DOHH2 (cell line): ENCODE results near the gene RAB31.

ENCODE experiments used
- H3F3A ChIP-seq: fragments of 200-600 bp; sonication (generic), shearing (Covaris generic); 2 replicates; pipeline ENCODE4 v1.6.0; 2016; ENCODE audit warnings: antibody characterized with exemption, mild to moderate bottlenecking; ENCODE audit not compliant: control insufficient read depth, insufficient read depth
- H3K27ac ChIP-seq: fragments of 200-600 bp; sonication (generic); 2 replicates; pipeline ENCODE4 v1.5.1; 2014; ENCODE audit warnings: low read depth, mild to moderate bottlenecking, low read length, moderate library complexity
- H3K27me3 ChIP-seq: fragments of 200-600 bp; sonication (generic); 2 replicates; pipeline ENCODE4 v1.6.1; 2014; ENCODE audit warnings: mild to moderate bottlenecking, low read length, mixed read lengths; ENCODE audit not compliant: control insufficient read depth
- H3K36me3 ChIP-seq: fragments of 200-600 bp; sonication (generic); 2 replicates; pipeline ENCODE4 v1.6.1; 2014; ENCODE audit warnings: mild to moderate bottlenecking, low read length, moderate library complexity, mixed read lengths; ENCODE audit not compliant: control insufficient read depth
- H3K4me1 ChIP-seq: fragments of 200-600 bp; sonication (generic); 2 replicates; pipeline ENCODE4 v1.6.1; 2014; ENCODE audit warnings: mild to moderate bottlenecking, low read length, mixed read lengths; ENCODE audit not compliant: control insufficient read depth
- H3K4me2 ChIP-seq: fragments of 200-600 bp; sonication (generic); 2 replicates; pipeline ENCODE4 v1.6.0; 2014; ENCODE audit warnings: mild to moderate bottlenecking, low read length, moderate library complexity
- H3K4me3 ChIP-seq: fragments of 200-600 bp; sonication (generic); 2 replicates; pipeline ENCODE4 v1.5.1; 2014; ENCODE audit warnings: mild to moderate bottlenecking, low read length, mixed read lengths
- H3K79me2 ChIP-seq: fragments of 200-600 bp; sonication (generic); 2 replicates; pipeline ENCODE4 v1.6.1; 2014; ENCODE audit warnings: mild to moderate bottlenecking, low read length, mixed read lengths; ENCODE audit not compliant: control insufficient read depth
- H3K9me2 ChIP-seq: fragments of 200-600 bp; sonication (generic); replicated peaks from 2 replicates; pipeline ENCODE4 v1.6.1; 2014; ENCODE audit warnings: mild to moderate bottlenecking, low read length, mixed read lengths; ENCODE audit not compliant: control insufficient read depth
- H3K9me3 ChIP-seq: fragments of 200-600 bp; sonication (generic); 2 replicates; pipeline ENCODE4 v1.6.1; 2014; ENCODE audit warnings: antibody characterized with exemption, low read length, mixed read lengths; ENCODE audit not compliant: control insufficient read depth, insufficient read depth
- H4K20me1 ChIP-seq: fragments of 200-600 bp; sonication (generic); 2 replicates; pipeline ENCODE4 v1.6.0; 2014; ENCODE audit warnings: low read depth, mild to moderate bottlenecking, antibody characterized with exemption, low read length, moderate library complexity; ENCODE audit not compliant: control insufficient read depth, insufficient read depth
- EZH2phosphoT487 ChIP-seq: fragments of 200-600 bp; sonication (generic); IDR thresholded peaks from 2 replicates; pipeline ENCODE4 v1.6.1; 2017; ENCODE audit warnings: borderline replicate concordance, mild to moderate bottlenecking, antibody characterized with exemption, low read length, moderate library complexity, mixed read lengths
- TF ChIP-seq, protein P1 (sequence below): fragments of 200-600 bp; sonication (generic); IDR thresholded peaks from one replicate; pipeline ENCODE4 v1.5.1; 2014; ENCODE audit warnings: antibody characterized with exemption, mild to moderate bottlenecking, low read depth, low read length; ENCODE audit not compliant: poor library complexity, severe bottlenecking

The RAB31 gene

DNA sequence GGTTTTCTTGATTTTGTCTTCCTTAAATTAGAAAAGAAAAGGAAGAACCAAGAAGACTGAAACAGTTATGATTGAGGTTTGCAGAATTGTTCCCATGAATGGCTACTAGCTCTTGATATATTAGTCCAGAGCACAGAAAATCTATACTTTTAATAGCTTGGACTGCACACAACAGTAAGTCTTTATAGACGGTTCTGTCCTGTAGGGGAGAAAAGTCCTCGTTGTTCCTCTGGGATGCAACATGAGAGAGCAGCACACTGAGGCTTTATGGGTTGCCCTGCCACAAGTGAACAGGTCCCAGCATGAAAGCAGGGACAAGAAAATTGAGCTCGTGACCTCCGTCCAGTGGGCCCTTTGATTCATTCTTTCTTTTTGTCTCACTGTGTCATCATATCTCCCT is 41.5 kb downstream of the RAB31 start:
- Histone ChIP-seq H3K36me3 (no peaks in the 10 kb centered on the region), H3F3A (no peaks in the 10 kb centered on the region), H3K4me1 (no peaks in the 10 kb centered on the region), H3K4me3 (no peak overlapping the region), H3K27me3 (no peaks in the 10 kb centered on the region), H4K20me1 (no peaks in the 10 kb centered on the region), H3K9me2 (no peaks in the 10 kb centered on the region), H3K79me2 (no peaks in the 10 kb centered on the region), H3K4me2 (no peak overlapping the region), H3K27ac (no peak overlapping the region), H3K9me3 (no peaks in the 10 kb centered on the region)
- TF ChIP-seq, protein P1, sequence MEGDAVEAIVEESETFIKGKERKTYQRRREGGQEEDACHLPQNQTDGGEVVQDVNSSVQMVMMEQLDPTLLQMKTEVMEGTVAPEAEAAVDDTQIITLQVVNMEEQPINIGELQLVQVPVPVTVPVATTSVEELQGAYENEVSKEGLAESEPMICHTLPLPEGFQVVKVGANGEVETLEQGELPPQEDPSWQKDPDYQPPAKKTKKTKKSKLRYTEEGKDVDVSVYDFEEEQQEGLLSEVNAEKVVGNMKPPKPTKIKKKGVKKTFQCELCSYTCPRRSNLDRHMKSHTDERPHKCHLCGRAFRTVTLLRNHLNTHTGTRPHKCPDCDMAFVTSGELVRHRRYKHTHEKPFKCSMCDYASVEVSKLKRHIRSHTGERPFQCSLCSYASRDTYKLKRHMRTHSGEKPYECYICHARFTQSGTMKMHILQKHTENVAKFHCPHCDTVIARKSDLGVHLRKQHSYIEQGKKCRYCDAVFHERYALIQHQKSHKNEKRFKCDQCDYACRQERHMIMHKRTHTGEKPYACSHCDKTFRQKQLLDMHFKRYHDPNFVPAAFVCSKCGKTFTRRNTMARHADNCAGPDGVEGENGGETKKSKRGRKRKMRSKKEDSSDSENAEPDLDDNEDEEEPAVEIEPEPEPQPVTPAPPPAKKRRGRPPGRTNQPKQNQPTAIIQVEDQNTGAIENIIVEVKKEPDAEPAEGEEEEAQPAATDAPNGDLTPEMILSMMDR, result no peak
- no peak for TF ChIP-seq EZH2phosphoT487

DNA sequence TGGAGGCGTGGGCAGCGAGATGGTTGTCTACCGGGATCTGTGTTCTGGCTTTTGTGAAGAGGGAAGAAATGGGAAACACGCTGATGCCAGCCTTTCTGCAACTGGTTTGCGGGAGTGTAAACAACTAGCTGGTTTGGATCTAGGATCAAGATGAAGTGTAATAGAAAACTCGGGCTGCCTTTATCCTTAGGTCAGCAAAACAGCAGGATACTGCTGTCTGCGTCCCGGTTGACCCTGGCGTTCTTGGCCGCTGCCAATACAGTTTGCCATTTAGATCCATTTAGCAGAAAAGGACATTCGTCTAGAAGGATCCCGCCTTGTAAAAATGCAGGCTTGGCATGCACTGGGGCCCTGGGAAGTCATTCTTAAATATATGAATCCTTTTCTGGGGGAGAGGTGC is 42.0 kb downstream of the RAB31 start:
- no peaks in the 10 kb centered on the region for H3K4me1 ChIP-seq
- no peaks in the 10 kb centered on the region for H3K27me3 ChIP-seq
- H3K4me2 ChIP-seq, result no peak overlapping the region
- H3K36me3 ChIP-seq, result no peaks in the 10 kb centered on the region
- H3K27ac ChIP-seq, result no peak overlapping the region
- TF ChIP-seq, protein P1, result no peak
- no peak for TF ChIP-seq EZH2phosphoT487
- H3K79me2 ChIP-seq, result no peaks in the 10 kb centered on the region
- H3F3A ChIP-seq, result no peaks in the 10 kb centered on the region
- H4K20me1 ChIP-seq, result no peaks in the 10 kb centered on the region
- H3K9me2 ChIP-seq, result no peaks in the 10 kb centered on the region
- no peaks in the 10 kb centered on the region for H3K9me3 ChIP-seq
- H3K4me3 ChIP-seq, result no peak overlapping the region

GRCh38 chr18:9750606-9751304 is 42.7 kb downstream of the RAB31 start:
- H3K36me3 ChIP-seq, result no peaks in the 10 kb centered on the region
- no peaks in the 10 kb centered on the region for H3K9me3 ChIP-seq
- H3K4me2 ChIP-seq, result no peak overlapping the region
- H3F3A ChIP-seq, result no peaks in the 10 kb centered on the region
- H3K27me3 ChIP-seq, result no peaks in the 10 kb centered on the region
- no peak for TF ChIP-seq EZH2phosphoT487
- TF ChIP-seq, protein P1, result no peak
- no peaks in the 10 kb centered on the region for H3K4me1 ChIP-seq
- H3K9me2 ChIP-seq, result no peaks in the 10 kb centered on the region
- no peaks in the 10 kb centered on the region for H3K79me2 ChIP-seq
- no peak overlapping the region for H3K27ac ChIP-seq
- H4K20me1 ChIP-seq, result no peaks in the 10 kb centered on the region
- no peak overlapping the region for H3K4me3 ChIP-seq
